ENCODE results near the gene FBRSL1. TPM values are rescaled to one million over a fixed set of nuclear protein-coding genes. Genes with fewer than 3 reads are reported as not detected.

FBRSL1 gene
- total and polyA plus RNA-seq, 9 of the 15 experiments (the other 6 are each of a cell fraction or from before 2014, with no cell fraction given), result 0.24 to 129 (median 7.3) TPM

DNA sequence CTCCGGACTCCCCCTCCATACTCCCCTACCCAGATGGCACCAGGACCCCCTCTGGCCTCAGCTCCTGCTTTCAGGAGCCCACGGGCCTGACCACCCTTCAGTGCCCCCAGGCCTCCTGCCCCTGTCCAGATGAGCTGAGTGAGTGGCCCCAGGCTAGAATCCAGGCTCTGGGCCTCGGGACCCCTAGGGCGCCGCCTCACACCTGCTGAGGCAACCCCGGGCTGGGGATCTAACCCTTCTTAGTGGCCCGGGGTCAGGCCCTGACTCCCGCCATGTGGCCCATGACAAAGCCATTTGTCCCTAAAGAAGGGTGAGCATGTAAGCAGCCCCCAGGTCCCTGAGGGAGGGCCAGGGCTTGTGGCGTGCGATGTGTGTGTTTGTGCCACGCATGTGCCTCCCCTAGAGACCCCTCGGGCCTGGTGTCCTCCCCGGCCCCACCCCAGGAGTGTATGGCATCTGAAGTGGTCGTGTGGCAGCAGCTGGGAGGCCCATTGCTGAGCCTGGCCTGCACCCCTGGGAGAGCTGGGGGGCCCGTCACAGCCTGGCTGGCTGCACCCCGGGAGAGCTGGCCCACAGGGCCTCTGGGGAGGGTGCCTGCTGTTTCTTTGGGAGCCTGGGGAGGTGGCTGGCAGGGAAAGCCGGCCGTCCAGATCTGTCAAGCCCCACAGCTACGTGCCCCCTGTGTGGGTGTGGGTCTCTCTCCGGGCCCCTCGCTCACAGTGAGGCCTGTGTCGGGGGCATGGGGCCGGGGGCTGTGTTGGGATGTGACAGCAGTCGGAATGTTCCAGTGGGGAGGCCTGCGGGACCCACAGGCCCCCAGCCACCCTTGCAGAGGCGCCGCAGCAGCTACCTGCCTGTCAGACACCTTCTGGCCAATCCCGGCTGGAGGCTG is 7.8 kb downstream of the FBRSL1 start:
- H3K9me1 ChIP-seq (ENCODE audit: control insufficient read depth, insufficient read depth, low read length), result peaks cover 39% of the 10 kb centered on the region
- H3K9me3 ChIP-seq (replicated peaks; ENCODE audit: control insufficient read depth, insufficient read depth, low read depth, low read length), result no peaks in the 10 kb centered on the region
- H3K4me3 ChIP-seq, result no peak overlapping the region
- no peak for ATAC-seq
- TF ChIP-seq RBM25 (IDR thresholded peaks at IDR 0.05; ENCODE audit: low read depth, low read length, severe bottlenecking), result no peak
- no peak for TF ChIP-seq SNRNP70 (optimal IDR thresholded peaks at IDR 0.05; ENCODE audit: low read depth, low read length)
- TF ChIP-seq, protein P1, sequence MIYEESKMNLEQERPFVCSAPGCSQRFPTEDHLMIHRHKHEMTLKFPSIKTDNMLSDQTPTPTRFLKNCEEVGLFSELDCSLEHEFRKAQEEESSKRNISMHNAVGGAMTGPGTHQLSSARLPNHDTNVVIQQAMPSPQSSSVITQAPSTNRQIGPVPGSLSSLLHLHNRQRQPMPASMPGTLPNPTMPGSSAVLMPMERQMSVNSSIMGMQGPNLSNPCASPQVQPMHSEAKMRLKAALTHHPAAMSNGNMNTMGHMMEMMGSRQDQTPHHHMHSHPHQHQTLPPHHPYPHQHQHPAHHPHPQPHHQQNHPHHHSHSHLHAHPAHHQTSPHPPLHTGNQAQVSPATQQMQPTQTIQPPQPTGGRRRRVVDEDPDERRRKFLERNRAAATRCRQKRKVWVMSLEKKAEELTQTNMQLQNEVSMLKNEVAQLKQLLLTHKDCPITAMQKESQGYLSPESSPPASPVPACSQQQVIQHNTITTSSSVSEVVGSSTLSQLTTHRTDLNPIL (CRISPR knock-in tag; IDR thresholded peaks at IDR 0.05), result no peak
- TF ChIP-seq RBBP5 (IDR thresholded peaks at IDR 0.05; ENCODE audit: borderline replicate concordance, insufficient read depth, low read length, poor library complexity, severe bottlenecking), result no peak
- no peak for TF ChIP-seq ZNF75A (CRISPR knock-in tag; IDR thresholded peaks at IDR 0.05)
- no peak for TF ChIP-seq ETS2 (tag; IDR thresholded peaks at IDR 0.05; ENCODE audit: borderline replicate concordance, poor library complexity, severe bottlenecking)
- no peak for TF ChIP-seq PHF20 (IDR thresholded peaks at IDR 0.05; ENCODE audit: partially characterized antibody)
- no peak for TF ChIP-seq MTA2 (IDR thresholded peaks at IDR 0.05; ENCODE audit: low read depth)
- no peak for TF ChIP-seq POLR2H (tag; IDR thresholded peaks at IDR 0.05; ENCODE audit: low read depth)
- TF ChIP-seq ZKSCAN8 (CRISPR knock-in tag; IDR thresholded peaks at IDR 0.05), result no peak
- TF ChIP-seq FOXA1 (IDR thresholded peaks at IDR 0.05; ENCODE audit: borderline replicate concordance), result no peak
- no peak for TF ChIP-seq SRSF9 (IDR thresholded peaks at IDR 0.05; ENCODE audit: borderline replicate concordance, low read depth, low read length)
- no peak for TF ChIP-seq NFE2L1 (tag; IDR thresholded peaks at IDR 0.05; ENCODE audit: borderline replicate concordance, low read depth)
- no peak for TF ChIP-seq LARP7 (IDR thresholded peaks at IDR 0.05)
- H3K27ac ChIP-seq (ENCODE audit: extremely low read depth, low read depth, low read length), result no peak overlapping the region
- peaks cover 18% of the 10 kb centered on the region; the same call in 1 of the 3 replicates for H3K36me3 ChIP-seq (ENCODE audit: control insufficient read depth, insufficient read depth, low read length)
- no peak for FAIRE-seq
- in situ Hi-C loops (cut with MboI), result no loop called here
- H4K20me1 ChIP-seq (replicated peaks; ENCODE audit: control insufficient read depth, insufficient read depth, low read length), result peaks cover 94% of the 10 kb centered on the region
- no peak overlapping the region for H3K4me2 ChIP-seq (ENCODE audit: insufficient read depth, low read length)
- intact Hi-C loops (cut with micrococcal nuclease), result no loop called here
- peaks cover 36 to 100% of the 10 kb centered on the region in 2 experiments; a peak in 4 of 5 replicates for H3K4me1 ChIP-seq (replicated peaks in 1 of 2; ENCODE audit: control insufficient read depth in 2 of 2, insufficient read depth in 2 of 2, low read length in 2 of 2)
- POLR2A ChIA-PET, result no interaction called here
- BruUV-seq (replicated peaks), result no TSS peak
- CTCF ChIA-PET (ENCODE audit: low intra/inter-chr PET ratio), result no interaction called here
- H3K9ac ChIP-seq (ENCODE audit: insufficient read depth in 1 of 2, low read depth in 2 of 2, low read length in 2 of 2), result peak overlapping the region in 1 of 2 experiments; percentile 68; a peak in 2 of 4 replicates
- no peak overlapping the region for H2AFZ ChIP-seq (ENCODE audit: low read depth, low read length)
- peaks cover 99% of the 10 kb centered on the region for H3K79me2 ChIP-seq (ENCODE audit: control insufficient read depth, insufficient read depth, low read length)
- no peak for DNase-seq (ENCODE audit: extremely low read depth in 1 of 4, low spot score in 3 of 4)
- no peaks in the 10 kb centered on the region for H3K27me3 ChIP-seq (ENCODE audit: control insufficient read depth in 2 of 2, insufficient read depth in 2 of 2, low read length in 2 of 2)
- 85% methylated on average over 20 of the region's 28 CpGs for WGBS (ENCODE audit: insufficient coverage, low coverage, missing lambda C conversion rate)
